Astrocyte of the cerebellum (primary cell): Measurements from ENCODE around the gene MT1X.

Source experiments
- DNase-seq: peaks from one replicate; pipeline ENCODE4 v3.0.0-alpha.2; 2011; ENCODE audit warnings: low read depth
- H3K4me3 ChIP-seq: 2 replicates; pipeline ENCODE4 v1.5.1; 2011; ENCODE audit warnings: mild to moderate bottlenecking, low read depth, low read length, moderate library complexity
- CTCF ChIP-seq: IDR thresholded peaks from 2 replicates; pipeline ENCODE4 v1.5.1; 2012; ENCODE audit warnings: low read length, low read depth, moderate library complexity, mild to moderate bottlenecking; ENCODE audit errors: missing control alignments
- in situ Hi-C: cut with HindIII; loops from 2 replicates; pipeline ENCODE4 v1.10.0; 2017; ENCODE audit warnings: low sequenced_read_pairs

Gene MT1X

GRCh38 chr16:56682703-56683397 lies 580 bp downstream of the MT1X start:
- TF ChIP-seq CTCF, result no peak

GRCh38 chr16:56683424-56684172 lies 1.3 kb downstream of the MT1X start:
- in situ Hi-C loops, result no loop called here
- H3K4me3 ChIP-seq, result peak overlapping the region; percentile 45
- TF ChIP-seq CTCF, result no peak
- DNase-seq, result no peak

More at GRCh38 chr16:56682703-56683397, 580 bp downstream of the MT1X start:
- H3K4me3 ChIP-seq, result peak overlapping the region; percentile 45
- DNase-seq, result no peak
- in situ Hi-C loops, result no loop called here

- no peak for TF ChIP-seq CTCF
- H3K4me3 ChIP-seq, result no peak overlapping the region
- in situ Hi-C loops, result no loop called here
- no peak for DNase-seq
Observed at GRCh38 chr16:56684256-56684925, 2.1 kb downstream of the MT1X start.

GRCh38 chr16:56684926-56685590 lies 2.8 kb downstream of the MT1X start:
- no peak overlapping the region for H3K4me3 ChIP-seq
- in situ Hi-C loops, result no loop called here
- no peak for TF ChIP-seq CTCF
- no peak for DNase-seq

GRCh38 chr16:56686758-56687157 lies 4.5 kb downstream of the MT1X start:
- TF ChIP-seq CTCF, result no peak
- in situ Hi-C loops, result no loop called here

GRCh38 chr16:56688762-56689161 lies 6.5 kb downstream of the MT1X start:
- no peak for TF ChIP-seq CTCF
- in situ Hi-C loops, result no loop called here
- no peak overlapping the region for H3K4me3 ChIP-seq
- no peak for DNase-seq

More at GRCh38 chr16:56686758-56687157, 4.5 kb downstream of the MT1X start:
- no peak for DNase-seq
- no peak overlapping the region for H3K4me3 ChIP-seq
